Measurements from ENCODE around the gene CYP24A1. TPM values are rescaled to one million over a fixed set of nuclear protein-coding genes. Genes with fewer than 3 reads are reported as not detected.

The CYP24A1 gene
- total RNA-seq, 1 donor from 2014 or later, result 0.73 TPM

GRCh38 chr20:54113566-54113965 is 60.2 kb downstream of the CYP24A1 start:
- no peak for TF ChIP-seq EZH2 (IDR thresholded peaks at IDR 0.05; ENCODE audit: insufficient read depth, low read length)
- TF ChIP-seq CTCF (IDR thresholded peaks at IDR 0.05; ENCODE audit: insufficient read depth, low read depth, low read length), result no peak
- H3K27me3 Mint-ChIP-seq (ENCODE audit: low read depth, unreplicated experiment), result peaks cover 3% of the 10 kb centered on the region
- Histone ChIP-seq H4K20me1 (ENCODE audit: insufficient read depth, low read length) (no peaks in the 10 kb centered on the region), H3K79me2 (ENCODE audit: insufficient read depth, low read length) (no peaks in the 10 kb centered on the region), H3K9me3 (ENCODE audit: insufficient read depth, low read depth, low read length) (no peaks in the 10 kb centered on the region), H3K27me3 (ENCODE audit: insufficient read depth, low read length) (no peaks in the 10 kb centered on the region), H3K4me3 (ENCODE audit: insufficient read depth, low read depth, low read length) (no peak overlapping the region), H3K36me3 (ENCODE audit: insufficient read depth, low read length) (no peaks in the 10 kb centered on the region), H3K27ac (ENCODE audit: low read depth, low read length) (no peak overlapping the region), H3K4me2 (ENCODE audit: low read length) (no peak overlapping the region), H3K4me1 (ENCODE audit: insufficient read depth, low read length) (no peaks in the 10 kb centered on the region), H3K9ac (ENCODE audit: low read length) (no peak overlapping the region), H2AFZ (ENCODE audit: low read depth, low read length) (no peak overlapping the region)
- H3K4me3 Mint-ChIP-seq (ENCODE audit: unreplicated experiment), result no peak overlapping the region
- FAIRE-seq (no peak), DNase-seq (ENCODE audit: low read depth) (no peak)
- H3K27ac Mint-ChIP-seq (ENCODE audit: unreplicated experiment), result no peak overlapping the region
- H3K36me3 Mint-ChIP-seq (ENCODE audit: low read depth, unreplicated experiment), result peaks cover 2% of the 10 kb centered on the region
- peaks cover 9% of the 10 kb centered on the region for H3K9me3 Mint-ChIP-seq (ENCODE audit: unreplicated experiment)
- peaks cover 9% of the 10 kb centered on the region for H3K4me1 Mint-ChIP-seq (ENCODE audit: low read depth, unreplicated experiment)

GRCh38 chr20:54112221-54112884 is 61.4 kb downstream of the CYP24A1 start:
- Histone ChIP-seq H3K9me3 (ENCODE audit: insufficient read depth, low read depth, low read length) (no peaks in the 10 kb centered on the region), H3K79me2 (ENCODE audit: insufficient read depth, low read length) (no peaks in the 10 kb centered on the region), H3K4me2 (ENCODE audit: low read length) (no peak overlapping the region), H3K36me3 (ENCODE audit: insufficient read depth, low read length) (no peaks in the 10 kb centered on the region), H3K27ac (ENCODE audit: low read depth, low read length) (no peak overlapping the region), H3K4me3 (ENCODE audit: insufficient read depth, low read depth, low read length) (no peak overlapping the region), H3K9ac (ENCODE audit: low read length) (no peak overlapping the region), H4K20me1 (ENCODE audit: insufficient read depth, low read length) (no peaks in the 10 kb centered on the region), H3K27me3 (ENCODE audit: insufficient read depth, low read length) (no peaks in the 10 kb centered on the region), H3K4me1 (ENCODE audit: insufficient read depth, low read length) (no peaks in the 10 kb centered on the region), H2AFZ (ENCODE audit: low read depth, low read length) (no peak overlapping the region)
- Mint-ChIP-seq H3K9me3 (ENCODE audit: unreplicated experiment) (peaks cover 9% of the 10 kb centered on the region), H3K27ac (ENCODE audit: unreplicated experiment) (no peak overlapping the region), H3K4me1 (ENCODE audit: low read depth, unreplicated experiment) (peaks cover 9% of the 10 kb centered on the region), H3K27me3 (ENCODE audit: low read depth, unreplicated experiment) (peaks cover 3% of the 10 kb centered on the region), H3K36me3 (ENCODE audit: low read depth, unreplicated experiment) (peaks cover 2% of the 10 kb centered on the region), H3K4me3 (ENCODE audit: unreplicated experiment) (no peak overlapping the region)
- no peak for DNase-seq (ENCODE audit: low read depth)
- no peak for FAIRE-seq
- TF ChIP-seq EZH2 (IDR thresholded peaks at IDR 0.05; ENCODE audit: insufficient read depth, low read length), result no peak
- no peak for TF ChIP-seq CTCF (IDR thresholded peaks at IDR 0.05; ENCODE audit: insufficient read depth, low read depth, low read length)

GRCh38 chr20:54111460-54111859 is 62.3 kb downstream of the CYP24A1 start:
- Histone ChIP-seq H3K36me3 (ENCODE audit: insufficient read depth, low read length) (no peaks in the 10 kb centered on the region), H2AFZ (ENCODE audit: low read depth, low read length) (no peak overlapping the region), H3K4me2 (ENCODE audit: low read length) (no peak overlapping the region), H3K27ac (ENCODE audit: low read depth, low read length) (no peak overlapping the region), H3K4me1 (ENCODE audit: insufficient read depth, low read length) (no peaks in the 10 kb centered on the region), H3K9ac (ENCODE audit: low read length) (no peak overlapping the region), H3K9me3 (ENCODE audit: insufficient read depth, low read depth, low read length) (no peaks in the 10 kb centered on the region), H3K79me2 (ENCODE audit: insufficient read depth, low read length) (no peaks in the 10 kb centered on the region), H4K20me1 (ENCODE audit: insufficient read depth, low read length) (no peaks in the 10 kb centered on the region), H3K4me3 (ENCODE audit: insufficient read depth, low read depth, low read length) (no peak overlapping the region), H3K27me3 (ENCODE audit: insufficient read depth, low read length) (no peaks in the 10 kb centered on the region)
- Mint-ChIP-seq H3K4me3 (ENCODE audit: unreplicated experiment) (no peak overlapping the region), H3K27me3 (ENCODE audit: low read depth, unreplicated experiment) (peaks cover 3% of the 10 kb centered on the region), H3K27ac (ENCODE audit: unreplicated experiment) (no peak overlapping the region), H3K9me3 (ENCODE audit: unreplicated experiment) (peaks cover 9% of the 10 kb centered on the region), H3K4me1 (ENCODE audit: low read depth, unreplicated experiment) (peaks cover 9% of the 10 kb centered on the region), H3K36me3 (ENCODE audit: low read depth, unreplicated experiment) (peaks cover 2% of the 10 kb centered on the region)
- DNase-seq (ENCODE audit: low read depth) (no peak), FAIRE-seq (no peak)
- TF ChIP-seq CTCF (IDR thresholded peaks at IDR 0.05; ENCODE audit: insufficient read depth, low read depth, low read length) (no peak), EZH2 (IDR thresholded peaks at IDR 0.05; ENCODE audit: insufficient read depth, low read length) (no peak)
